Stimulated activated CD4-positive, alpha-beta T cell treated with anti-CD3 and anti-CD28 coated beads, TNF-alpha, amount 100 ng/mL, for 4 hours (primary cell): ENCODE data around the gene IRGM.
"Not testable (repeated sequence)": the region's sequence is repeated elsewhere in the genome, so short reads cannot be mapped to it uniquely, and the experiment has no call there.

Source experiments
- DNase-seq, 3 experiments: peaks; one replicate each; pipeline ENCODE4 v3.0.0-alpha.2; 2020; ENCODE audit warnings: low read depth in 3 of 3

Gene IRGM

GRCh38 chr5:150846308-150846653, at the start of gene IRGM:
TSS of gene IRGM (plus strand) at chr5:150846521. CDS start at chr5:150848124, 1,603 bp downstream.
- DNase-seq, result not testable (repeated sequence)

- no peak for DNase-seq
Measured at GRCh38 chr5:150797384-150797783, 48.9 kb upstream of the IRGM start.

- no peak for DNase-seq
Measured at GRCh38 chr5:150801117-150801927, 45.0 kb upstream of the IRGM start.

GRCh38 chr5:150804388-150804787, 41.9 kb upstream of the IRGM start:
- DNase-seq, result no peak

GRCh38 chr5:150809363-150809762, 37.0 kb upstream of the IRGM start:
- DNase-seq, result no peak

GRCh38 chr5:150815010-150815409, 31.3 kb upstream of the IRGM start:
- DNase-seq, result no peak

GRCh38 chr5:150816946-150817345, 29.4 kb upstream of the IRGM start:
- no peak for DNase-seq

GRCh38 chr5:150829744-150830143, 16.6 kb upstream of the IRGM start:
- no peak for DNase-seq

GRCh38 chr5:150831821-150832220, 14.5 kb upstream of the IRGM start:
- DNase-seq, result not testable (repeated sequence)

- no peak for DNase-seq
Measured at GRCh38 chr5:150836064-150836463, 10.3 kb upstream of the IRGM start.

- no peak for DNase-seq
Measured at GRCh38 chr5:150836703-150837102, 9.6 kb upstream of the IRGM start.

GRCh38 chr5:150845185-150845859, 999 bp upstream of the IRGM start:
- DNase-seq, result not testable (repeated sequence)

- peak; percentile 19 to 35 (median 32) for DNase-seq
Measured at GRCh38 chr5:150846654-150847333, 473 bp downstream of the IRGM start.

GRCh38 chr5:150847334-150847695, 994 bp downstream of the IRGM start:
- DNase-seq, result no peak

GRCh38 chr5:150848271-150848670, 1.9 kb downstream of the IRGM start:
- no peak for DNase-seq

- DNase-seq, result no peak
Measured at GRCh38 chr5:150851039-150851438, 4.7 kb downstream of the IRGM start.

- DNase-seq, result no peak
Measured at GRCh38 chr5:150853561-150853960, 7.2 kb downstream of the IRGM start.

GRCh38 chr5:150856700-150857099, 10.4 kb downstream of the IRGM start:
- not testable (repeated sequence) for DNase-seq

GRCh38 chr5:150860246-150860821, 14.0 kb downstream of the IRGM start:
- no peak for DNase-seq

- DNase-seq, result no peak
Measured at GRCh38 chr5:150862070-150862469, 15.7 kb downstream of the IRGM start.

- DNase-seq, result no peak
Measured at GRCh38 chr5:150879358-150879757, 33.0 kb downstream of the IRGM start.
